Esophagus squamous epithelium (tissue), 5 donors: ENCODE data around the gene BCAT1. TPM values are rescaled to one million over a fixed set of nuclear protein-coding genes. Genes with fewer than 3 reads are reported as not detected.

Experiments
- DNase-seq: peaks from one replicate; lab custom pipeline; 2025; lab: John Stamatoyannopoulos, UW
- H3K27ac ChIP-seq, 4 donors: fragments of 200-600 bp; sonication (generic); one replicate each; pipeline ENCODE4 v1.5.1; 2016 to 2019; ENCODE audit warnings: mild to moderate bottlenecking in 1 of 4
- H3K27me3 ChIP-seq, 4 donors: fragments of 200-600 bp; sonication (generic); 1 replicate in 3 of 4; 2 replicates in 1 of 4; pipeline versions ENCODE4 v1.5.1 to v1.6.0; 2017 to 2021; ENCODE audit warnings: antibody characterized with exemption in 1 of 4
- H3K36me3 ChIP-seq, 3 donors: fragments of 200-600 bp; sonication (generic); one replicate each; pipeline ENCODE4 v1.5.1; 2016 to 2019
- H3K4me1 ChIP-seq, 3 donors: fragments of 200-600 bp; sonication (generic); one replicate each; pipeline ENCODE4 v1.5.1; 2017 to 2019
- H3K4me3 ChIP-seq, 4 donors: fragments of 200-600 bp; sonication (generic); 1 replicate in 3 of 4; 2 replicates in 1 of 4; pipeline ENCODE4 v1.5.1; 2016 to 2019; ENCODE audit warnings: mild to moderate bottlenecking in 2 of 4, moderate library complexity in 1 of 4
- H3K9me3 ChIP-seq, 3 donors: fragments of 200-600 bp; sonication (generic); one replicate each; pipeline ENCODE4 v1.5.1; 2016 to 2019
- POLR2A ChIP-seq, 4 donors: fragments of 450-650 bp; IDR thresholded peaks; one replicate each; pipeline ENCODE4 v1.6.1; 2017; ENCODE audit warnings: antibody characterized with exemption in 4 of 4, mild to moderate bottlenecking in 4 of 4, moderate library complexity in 3 of 4
- WGBS, 2 donors: methylation state at CpG; one replicate each; pipeline ENCODE4 v1.1.5; 2018; 5-methylcytosine and 5-hydroxymethylcytosine counted together
- intact Hi-C: fragments of 100-400 bp; cut with DNase I; formaldehyde crosslinking; loops from one replicate; pipeline ENCODE4 v1.15.0; 2022
- total RNA-seq, 4 donors: library from RNA; depleted of rRNA; stranded (reverse); fragments of >200 nt; gene quantifications; one replicate each; pipeline ENCODE4 v1.1.0, GENCODE V29; 2016
- TF ChIP-seq, protein P1 (sequence below), 6 experiments: fragments of 450-650 bp in 4 of 6; fragments of 200-600 bp in 2 of 6; sonication (generic) in 2 of 6; IDR thresholded peaks; one replicate each; pipeline ENCODE4 v1.5.1; 2016 to 2019; ENCODE audit warnings: antibody characterized with exemption in 6 of 6, mild to moderate bottlenecking in 4 of 6, moderate library complexity in 4 of 6
- donor health status: DM: yes; HTN: yes; CAD: no.

Gene BCAT1
- total RNA-seq, 4 donors from 2014 or later = 0.87 to 28.3 (median 9.6) TPM

DNA sequence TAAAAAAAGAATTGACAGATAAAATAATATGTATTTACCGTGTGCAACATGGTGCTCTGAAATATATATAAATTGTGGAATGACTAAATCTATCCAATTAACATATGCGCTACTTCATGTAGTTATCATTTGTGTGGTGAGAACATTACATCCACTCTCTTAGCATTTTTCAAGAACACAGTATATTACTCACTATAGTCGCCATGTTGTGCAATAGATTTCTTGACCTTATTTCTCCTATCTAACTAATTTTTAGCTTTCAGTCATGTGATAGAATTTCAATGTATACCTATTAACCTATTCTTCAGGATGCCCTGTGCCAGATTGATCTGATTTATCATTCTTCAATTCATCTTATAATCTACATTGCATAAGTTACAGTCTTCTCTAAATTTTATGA lies 178.6 kb downstream of the BCAT1 start:
- intact Hi-C loops = no loop called here
- WGBS, 2 donors = 86 to 87% methylated on average over 3 of the region's 3 CpGs
- no peaks in the 10 kb centered on the region for H3K27me3 ChIP-seq
- no peak overlapping the region for H3K4me3 ChIP-seq
- DNase-seq = no peak
- H3K36me3 ChIP-seq = no peaks in the 10 kb centered on the region
- no peaks in the 10 kb centered on the region for H3K4me1 ChIP-seq
- H3K9me3 ChIP-seq = peaks cover 0 to 16% (median 0%) of the 10 kb centered on the region in 3 donors
- H3K27ac ChIP-seq = no peak overlapping the region
- TF ChIP-seq, protein P1, sequence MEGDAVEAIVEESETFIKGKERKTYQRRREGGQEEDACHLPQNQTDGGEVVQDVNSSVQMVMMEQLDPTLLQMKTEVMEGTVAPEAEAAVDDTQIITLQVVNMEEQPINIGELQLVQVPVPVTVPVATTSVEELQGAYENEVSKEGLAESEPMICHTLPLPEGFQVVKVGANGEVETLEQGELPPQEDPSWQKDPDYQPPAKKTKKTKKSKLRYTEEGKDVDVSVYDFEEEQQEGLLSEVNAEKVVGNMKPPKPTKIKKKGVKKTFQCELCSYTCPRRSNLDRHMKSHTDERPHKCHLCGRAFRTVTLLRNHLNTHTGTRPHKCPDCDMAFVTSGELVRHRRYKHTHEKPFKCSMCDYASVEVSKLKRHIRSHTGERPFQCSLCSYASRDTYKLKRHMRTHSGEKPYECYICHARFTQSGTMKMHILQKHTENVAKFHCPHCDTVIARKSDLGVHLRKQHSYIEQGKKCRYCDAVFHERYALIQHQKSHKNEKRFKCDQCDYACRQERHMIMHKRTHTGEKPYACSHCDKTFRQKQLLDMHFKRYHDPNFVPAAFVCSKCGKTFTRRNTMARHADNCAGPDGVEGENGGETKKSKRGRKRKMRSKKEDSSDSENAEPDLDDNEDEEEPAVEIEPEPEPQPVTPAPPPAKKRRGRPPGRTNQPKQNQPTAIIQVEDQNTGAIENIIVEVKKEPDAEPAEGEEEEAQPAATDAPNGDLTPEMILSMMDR (IDR thresholded peaks at IDR 0.05) = no peak
- no peak for TF ChIP-seq POLR2A (IDR thresholded peaks at IDR 0.05)

DNA sequence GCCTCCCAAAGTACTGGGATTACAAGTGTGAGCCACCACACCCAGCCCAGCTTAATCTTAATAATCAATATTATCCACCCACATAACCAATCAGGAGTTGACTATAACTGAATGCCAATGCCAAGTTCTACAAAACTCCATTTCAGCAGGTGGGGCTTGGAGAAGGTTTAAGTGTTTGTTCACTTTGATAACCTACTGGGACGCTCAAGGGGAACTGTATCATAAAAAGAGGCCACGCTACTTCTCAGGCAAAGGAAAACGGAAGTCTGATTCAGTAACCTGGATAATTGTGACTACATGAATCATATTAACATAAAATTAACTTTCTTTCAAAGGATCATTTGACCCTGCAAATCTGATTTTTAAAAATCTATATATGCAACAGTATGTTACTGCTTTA lies 179.2 kb downstream of the BCAT1 start:
- no peaks in the 10 kb centered on the region for H3K4me1 ChIP-seq
- no peak for DNase-seq
- H3K27ac ChIP-seq = no peak overlapping the region
- H3K36me3 ChIP-seq = no peaks in the 10 kb centered on the region
- intact Hi-C loops = no loop called here
- no peak overlapping the region for H3K4me3 ChIP-seq
- no peaks in the 10 kb centered on the region for H3K27me3 ChIP-seq
- H3K9me3 ChIP-seq = peaks cover 0 to 16% (median 0%) of the 10 kb centered on the region in 3 donors
- WGBS, 2 donors = 90 to 100% methylated on average over 3 of the region's 3 CpGs
- no peak for TF ChIP-seq POLR2A (IDR thresholded peaks at IDR 0.05)
- TF ChIP-seq, protein P1 (IDR thresholded peaks at IDR 0.05) = no peak

DNA sequence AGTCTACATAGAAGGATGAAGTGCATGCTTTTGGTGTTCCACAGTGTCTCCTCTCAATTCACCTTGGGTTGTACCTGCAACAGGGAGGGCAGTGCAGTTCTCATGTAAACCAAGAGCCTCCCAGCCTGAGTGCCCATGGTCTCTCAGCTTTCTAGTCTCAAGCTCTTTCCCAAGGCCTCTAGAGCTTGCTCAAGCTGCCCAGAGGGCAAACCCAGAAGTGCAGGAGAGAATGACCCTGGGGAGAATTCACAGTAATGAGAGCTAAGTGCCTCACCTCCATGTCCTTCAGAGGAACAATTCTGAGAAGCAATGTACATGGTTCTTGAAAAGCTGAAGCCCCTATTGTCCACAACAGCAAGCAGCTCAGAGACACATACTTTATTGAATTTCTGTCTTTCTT lies 180.5 kb downstream of the BCAT1 start:
- Histone ChIP-seq H3K27me3 (no peaks in the 10 kb centered on the region), H3K27ac (no peak overlapping the region), H3K4me1 (no peaks in the 10 kb centered on the region), H3K36me3 (no peaks in the 10 kb centered on the region), H3K9me3 (peaks cover 0 to 16% (median 0%) of the 10 kb centered on the region in 3 donors), H3K4me3 (no peak overlapping the region)
- no peak for DNase-seq
- intact Hi-C loops = no loop called here
- TF ChIP-seq, protein P1 (IDR thresholded peaks at IDR 0.05) = no peak
- no peak for TF ChIP-seq POLR2A (IDR thresholded peaks at IDR 0.05)

DNA sequence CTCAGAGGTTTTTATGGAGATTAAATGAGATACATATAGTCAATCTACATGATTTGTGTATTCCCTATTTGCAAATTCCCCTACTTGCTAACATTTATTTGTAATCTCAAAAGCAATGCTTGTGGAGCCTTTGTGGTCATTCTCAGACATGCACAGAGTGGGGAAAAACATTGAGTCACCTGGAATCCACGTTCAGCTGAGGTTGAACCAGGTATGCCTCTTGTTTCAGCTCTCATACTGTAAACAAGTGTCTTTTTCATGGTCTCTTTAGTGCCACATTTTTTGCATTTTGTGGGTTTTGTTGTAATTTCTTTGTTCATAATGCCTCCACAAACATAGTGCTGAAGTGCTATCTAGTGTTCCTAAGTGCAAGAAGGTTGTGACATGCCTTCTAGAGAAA lies 181.9 kb downstream of the BCAT1 start:
- Histone ChIP-seq H3K36me3 (no peaks in the 10 kb centered on the region), H3K4me3 (no peak overlapping the region), H3K4me1 (no peaks in the 10 kb centered on the region), H3K9me3 (peaks cover 0 to 16% (median 0%) of the 10 kb centered on the region in 3 donors), H3K27me3 (no peaks in the 10 kb centered on the region), H3K27ac (no peak overlapping the region)
- intact Hi-C loops = no loop called here
- TF ChIP-seq, protein P1 (IDR thresholded peaks at IDR 0.05) = no peak
- no peak for TF ChIP-seq POLR2A (IDR thresholded peaks at IDR 0.05)
- WGBS, 2 donors = 31 to 44% methylated on average over 1 of the region's 1 CpG
- DNase-seq = no peak

DNA sequence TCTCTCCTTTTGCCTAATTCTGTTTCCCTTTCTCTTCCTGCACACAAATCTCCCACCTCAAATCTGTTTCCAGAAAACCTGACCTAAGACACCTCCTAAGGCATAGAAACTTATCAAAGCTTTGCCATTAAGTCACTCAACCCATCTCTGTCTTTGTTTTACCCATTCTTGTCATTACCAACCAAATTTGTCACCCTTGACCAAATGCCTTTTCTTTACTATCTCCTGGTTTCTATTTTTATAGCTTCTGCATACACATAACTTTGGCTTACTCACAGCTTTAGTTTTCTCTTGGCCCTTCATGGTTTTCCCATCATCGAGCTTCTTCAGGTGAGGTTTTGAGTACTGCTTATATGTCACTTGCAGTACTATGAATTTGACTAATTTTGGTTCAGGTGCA lies 184.2 kb downstream of the BCAT1 start:
- WGBS, 2 donors = 23 to 85% methylated on average over 1 of the region's 1 CpG
- no peak overlapping the region for H3K27ac ChIP-seq
- no peak overlapping the region for H3K4me3 ChIP-seq
- no peaks in the 10 kb centered on the region for H3K27me3 ChIP-seq
- intact Hi-C loops = no loop called here
- TF ChIP-seq, protein P1 (IDR thresholded peaks at IDR 0.05) = no peak
- no peak for TF ChIP-seq POLR2A (IDR thresholded peaks at IDR 0.05)
- H3K4me1 ChIP-seq = no peaks in the 10 kb centered on the region
- H3K9me3 ChIP-seq = peaks cover 0 to 16% (median 0%) of the 10 kb centered on the region in 3 donors
- H3K36me3 ChIP-seq = no peaks in the 10 kb centered on the region
- no peak for DNase-seq
